ENCODE results near the gene ME3. TPM values are rescaled to one million over a fixed set of nuclear protein-coding genes. Genes with fewer than 3 reads are reported as not detected.

The ME3 gene
- total RNA-seq, 1 donor from 2014 or later = 1.8 TPM

GRCh38 chr11:86513746-86514373, 158.6 kb downstream of the ME3 start:
- ATAC-seq = no peak

GRCh38 chr11:86513138-86513537, 159.3 kb downstream of the ME3 start:
- ATAC-seq = no peak

GRCh38 chr11:86511086-86511551, 161.3 kb downstream of the ME3 start:
- no peak for ATAC-seq

- no peak for ATAC-seq
Observed at GRCh38 chr11:86510674-86511073, 161.7 kb downstream of the ME3 start.

DNA sequence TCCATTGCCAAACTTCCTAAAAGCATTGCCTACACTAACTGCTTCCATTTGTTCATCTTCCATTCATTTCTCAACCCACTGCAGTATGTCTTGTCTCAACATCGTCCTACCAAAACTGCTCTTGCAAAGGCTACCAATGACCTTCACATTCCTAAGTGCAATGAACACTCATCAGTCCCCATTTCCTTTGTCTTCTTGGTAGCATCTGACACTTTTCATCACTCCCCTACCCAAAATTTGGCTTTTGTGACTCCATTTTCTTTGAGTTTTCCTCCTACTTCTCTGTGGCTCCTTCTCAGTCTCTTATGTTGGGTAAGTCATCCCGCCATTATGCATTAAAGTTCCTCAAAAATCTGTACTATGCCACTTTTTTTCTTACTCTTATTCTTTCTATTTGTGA, 162.3 kb downstream of the ME3 start:
- ATAC-seq = no peak

DNA sequence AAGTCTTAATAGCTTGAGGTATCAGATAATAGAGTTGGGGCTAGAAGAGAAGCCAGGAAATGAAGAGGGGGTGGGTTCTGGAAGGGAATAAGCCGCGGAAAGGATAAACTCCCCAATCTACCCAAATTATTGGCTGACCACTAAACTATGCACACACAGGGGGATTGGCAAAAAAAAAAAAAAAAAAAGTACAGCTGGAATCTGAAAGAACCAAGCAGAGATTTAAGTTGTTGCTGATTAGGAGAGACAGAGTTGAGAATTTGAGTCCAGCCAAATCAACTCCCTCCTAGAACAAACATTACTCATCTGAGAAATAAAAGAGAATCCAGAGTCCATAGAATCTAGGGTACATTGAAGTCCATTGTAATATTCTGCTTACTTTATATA, 162.8 kb downstream of the ME3 start:
- ATAC-seq = no peak

GRCh38 chr11:86508604-86509587, 163.5 kb downstream of the ME3 start:
- ATAC-seq = no peak

GRCh38 chr11:86507249-86507845, 165.1 kb downstream of the ME3 start:
- ATAC-seq = no peak

DNA sequence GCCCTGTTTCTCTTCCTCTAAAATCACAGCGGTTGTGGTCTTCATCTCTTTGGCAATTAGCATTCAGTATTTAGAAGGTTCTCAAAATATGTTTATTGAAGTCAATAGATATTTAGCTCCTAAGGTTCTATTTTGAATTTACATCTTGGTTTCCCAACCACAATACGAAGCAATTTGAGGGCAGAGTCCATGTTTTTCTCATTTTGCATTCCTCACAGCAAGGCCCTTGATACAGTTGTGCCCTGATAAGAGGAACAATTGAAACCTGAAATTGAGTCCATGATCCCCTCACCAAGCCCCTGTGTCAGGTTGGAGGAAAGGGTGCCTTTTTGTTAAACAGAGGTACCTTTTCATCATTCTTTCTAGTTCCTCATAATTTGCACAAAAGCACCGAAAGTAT, 166.2 kb downstream of the ME3 start:
- no peak for ATAC-seq

DNA sequence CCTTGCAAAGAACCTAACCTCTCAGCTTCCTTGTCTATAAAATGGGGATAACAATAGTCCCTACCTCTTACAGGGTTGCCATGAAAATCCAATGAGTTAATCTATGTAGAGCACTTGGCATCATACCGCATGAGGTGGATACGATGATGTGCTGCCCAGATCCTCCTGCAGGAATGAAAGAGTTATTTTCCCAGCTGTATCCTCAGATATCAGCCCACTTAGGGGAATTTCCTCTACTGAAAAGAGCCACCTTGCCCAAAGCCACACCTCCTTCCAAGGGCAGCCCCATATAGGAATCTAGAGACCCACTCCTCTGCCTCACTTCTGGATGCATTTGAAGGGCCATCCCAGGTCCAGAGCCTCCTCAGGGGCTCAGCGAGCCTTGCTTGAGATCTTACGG, 169.3 kb downstream of the ME3 start:
- no peak for ATAC-seq

GRCh38 chr11:86502137-86502642, 170.2 kb downstream of the ME3 start:
- no peak for ATAC-seq

GRCh38 chr11:86500500-86501140, 171.8 kb downstream of the ME3 start:
- no peak for ATAC-seq

DNA sequence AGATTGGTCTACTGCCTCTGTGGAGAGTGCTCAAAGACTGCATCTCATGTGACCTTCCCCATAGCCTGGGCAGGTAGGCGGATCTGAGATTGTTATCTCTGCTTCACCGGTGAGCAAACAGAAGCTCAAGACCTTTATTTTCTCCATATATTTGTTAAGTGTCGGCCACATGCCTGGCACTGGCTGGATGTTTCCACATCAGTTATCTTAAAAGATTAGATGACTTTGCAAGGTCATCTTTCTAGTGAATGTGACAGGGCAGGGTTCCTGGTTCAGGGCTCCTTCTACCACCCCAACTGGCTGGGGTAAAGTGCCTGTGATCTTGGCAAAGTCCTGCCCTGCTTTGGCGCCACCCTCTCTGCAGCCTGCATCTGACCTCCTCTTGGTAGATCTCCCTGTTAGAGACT, 172.7 kb downstream of the ME3 start:
- ATAC-seq = no peak

DNA sequence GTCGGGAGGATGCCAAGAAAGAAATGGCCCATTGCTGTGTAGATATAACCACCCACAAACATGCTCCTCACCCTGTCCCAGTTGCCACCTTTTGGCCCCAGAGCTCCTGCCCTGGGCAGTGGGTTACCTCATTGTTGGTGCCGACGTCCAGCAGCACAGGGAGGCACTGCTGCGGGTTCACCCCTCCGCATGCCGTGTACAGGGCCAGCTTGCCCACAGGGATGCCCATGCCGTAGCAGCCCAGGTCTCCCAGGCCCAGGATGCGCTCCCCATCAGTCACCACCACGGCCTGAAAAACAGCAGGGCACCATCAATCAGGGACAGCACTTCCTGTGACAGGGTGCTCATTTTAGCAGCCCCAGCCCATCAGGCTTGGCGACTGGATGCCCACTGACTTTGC, 174.6 kb downstream of the ME3 start:
- ATAC-seq = no peak

- ATAC-seq = no peak
Observed at GRCh38 chr11:86497310-86497709, 175.1 kb downstream of the ME3 start.

GRCh38 chr11:86495351-86495750, 177.1 kb downstream of the ME3 start:
- no peak for ATAC-seq

DNA sequence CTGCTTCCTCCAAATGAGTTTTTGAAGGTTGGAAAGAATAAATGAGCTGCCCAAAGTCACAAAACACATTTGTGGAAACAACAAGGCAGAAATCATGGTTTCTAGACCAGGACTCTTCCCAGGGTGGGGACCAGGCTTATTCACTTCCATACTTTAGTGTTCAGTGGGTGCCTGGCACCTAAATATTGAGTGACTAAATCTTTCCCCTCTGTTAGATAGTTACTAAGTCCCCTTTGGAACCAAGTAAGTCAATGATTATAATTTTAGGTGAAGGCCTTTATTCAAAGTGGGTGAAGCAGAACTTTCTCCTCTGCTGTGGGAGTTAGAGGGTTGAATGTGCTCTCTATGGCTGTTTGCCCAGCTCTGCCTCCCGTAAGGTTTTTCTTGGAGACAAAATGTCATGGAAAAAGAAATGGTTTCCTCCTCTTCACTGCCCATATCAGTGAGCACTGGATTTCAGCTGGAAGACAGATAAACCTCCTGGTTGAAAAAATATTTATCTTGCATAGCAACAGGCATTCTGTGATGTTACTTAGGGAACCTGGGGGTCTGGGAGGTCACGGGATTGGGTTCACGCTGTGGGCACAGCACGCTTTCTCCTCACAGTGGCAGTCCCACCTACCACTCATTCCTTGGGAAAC, 179.9 kb downstream of the ME3 start:
- ATAC-seq = no peak

GRCh38 chr11:86491027-86491426, 181.4 kb downstream of the ME3 start:
- ATAC-seq = no peak

- no peak for ATAC-seq
Observed at GRCh38 chr11:86490582-86490981, 181.8 kb downstream of the ME3 start.

GRCh38 chr11:86489442-86489841, 183.0 kb downstream of the ME3 start:
- ATAC-seq = no peak

GRCh38 chr11:86488553-86488952, 183.9 kb downstream of the ME3 start:
- ATAC-seq = no peak

DNA sequence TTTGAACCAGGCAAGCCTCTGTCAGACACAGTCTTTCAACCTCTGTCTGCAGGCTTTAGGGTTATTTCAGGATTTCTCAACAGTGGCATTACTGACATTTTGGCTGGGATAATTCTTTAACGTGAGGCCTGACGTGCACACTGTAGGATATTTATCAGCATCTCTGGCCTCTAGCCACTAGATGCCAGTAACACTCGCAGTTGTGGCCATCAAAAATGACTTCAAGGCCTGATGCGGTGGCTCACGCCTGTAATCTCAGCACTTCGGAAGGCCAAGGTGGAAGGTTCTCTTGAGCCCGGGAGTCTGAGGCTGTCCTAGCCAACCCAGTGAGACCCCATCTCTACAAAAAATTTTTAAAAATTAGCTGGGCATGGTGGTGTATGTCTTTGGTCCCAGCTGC, 184.7 kb downstream of the ME3 start:
- ATAC-seq = no peak
